K562 (cell line): ENCODE results near the gene HHIPL1. TPM values are rescaled to one million over a fixed set of nuclear protein-coding genes. Genes with fewer than 3 reads are reported as not detected.

ENCODE experiments used
- ATAC-seq: fragments of 200-7000 bp; cut with Tn5 transposase; 3 replicates; pipeline ENCODE4 v1.9.1; 2020; ENCODE audit warnings: moderate library complexity
- BruUV-seq: library from RNA; stranded (reverse); fragments of 400-500 nt; replicated peaks from 2 replicates; lab custom pipeline; 2021; lab: Mats Ljungman, UMichigan
- CTCF ChIA-PET: fragments of 300-600 bp; formaldehyde crosslinking; extraction: SDS; loops from one replicate; lab custom pipeline; 2021; ENCODE audit warnings: low intra/inter-chr PET ratio; lab: Yijun Ruan, JAX
- POLR2A ChIA-PET: fragments of 300-600, 350-650 bp; sonication (Branson Sonifier 250); formaldehyde crosslinking; extraction: SDS; loops from one replicate; lab custom pipeline; 2021; ENCODE audit warnings: antibody characterized with exemption, inconsistent platforms; lab: Yijun Ruan, JAX
- DNase-seq, 4 experiments: peaks; one replicate each; pipeline versions ENCODE4 v3.0.0 to v3.0.0-alpha.2; 2011 to 2018; ENCODE audit warnings: low spot score in 3 of 4, mixed read lengths in 3 of 4; ENCODE audit errors: extremely low read depth in 1 of 4
- FAIRE-seq: peaks from 2 replicates; lab custom pipeline; 2011; peaks lifted over from hg19 to GRCh38; lab: Jason Lieb, UNC
- H2AFZ ChIP-seq: 2 replicates; pipeline ENCODE4 v1.6.0; 2011; ENCODE audit warnings: low read depth, low read length, control low read depth, inconsistent platforms
- H3K27ac ChIP-seq: fragments of 200-600 bp; 3 replicates; pipeline ENCODE4 v1.8.0; 2011; ENCODE audit warnings: low read depth, mild to moderate bottlenecking, control low read depth, inconsistent platforms, low read length, moderate library complexity, mixed read lengths; ENCODE audit errors: extremely low read depth
- H3K27me3 ChIP-seq, 2 experiments: fragments of 300-600 bp in 1 of 2; 2 replicates in 1 of 2; 3 replicates in 1 of 2; pipeline versions ENCODE4 v1.6.0 to v1.8.0; 2011; ENCODE audit warnings: inconsistent platforms in 2 of 2, low read length in 2 of 2, mild to moderate bottlenecking in 1 of 2, mixed read lengths in 1 of 2, moderate library complexity in 1 of 2; ENCODE audit not compliant: control insufficient read depth in 2 of 2, insufficient read depth in 2 of 2
- H3K36me3 ChIP-seq: fragments of 300-600 bp; 3 replicates; pipeline ENCODE4 v1.8.0; 2011; ENCODE audit warnings: mild to moderate bottlenecking, low read length, inconsistent platforms; ENCODE audit not compliant: control insufficient read depth, insufficient read depth
- H3K4me1 ChIP-seq, 2 experiments: fragments of 200-600 bp in 1 of 2; replicated peaks in 1 of 2; 2 replicates in 1 of 2; 3 replicates in 1 of 2; pipeline versions ENCODE4 v1.5.1 to v1.8.0; 2011; ENCODE audit warnings: inconsistent platforms in 2 of 2, low read length in 2 of 2, mild to moderate bottlenecking in 1 of 2, mixed read lengths in 1 of 2, moderate library complexity in 1 of 2; ENCODE audit not compliant: control insufficient read depth in 2 of 2, insufficient read depth in 2 of 2
- H3K4me2 ChIP-seq: 2 replicates; pipeline ENCODE4 v1.6.1; 2011; ENCODE audit warnings: low read length, control low read depth, inconsistent platforms, mixed read lengths; ENCODE audit not compliant: insufficient read depth
- H3K4me3 ChIP-seq: fragments of 200-600 bp; sonication (generic), shearing (Covaris generic); 2 replicates; pipeline ENCODE4 v1.5.1; 2016; ENCODE audit warnings: control low read depth, inconsistent platforms
- H3K79me2 ChIP-seq: fragments of 200-600 bp; 3 replicates; pipeline ENCODE4 v1.8.0; 2011; ENCODE audit warnings: low read length, inconsistent platforms; ENCODE audit not compliant: control insufficient read depth, insufficient read depth
- H3K9ac ChIP-seq, 2 experiments: 2 replicates each; pipeline versions ENCODE4 v1.6.0 to v1.6.1; 2011; ENCODE audit warnings: low read depth in 2 of 2, low read length in 2 of 2, control low read depth in 1 of 2, inconsistent platforms in 1 of 2, mild to moderate bottlenecking in 1 of 2, mixed read lengths in 1 of 2; ENCODE audit not compliant: insufficient read depth in 1 of 2
- H3K9me1 ChIP-seq: one replicate; pipeline ENCODE4 v1.6.0; 2011; ENCODE audit warnings: inconsistent platforms, mild to moderate bottlenecking, low read length, moderate library complexity; ENCODE audit not compliant: control insufficient read depth, insufficient read depth
- H3K9me3 ChIP-seq: replicated peaks from 2 replicates; pipeline ENCODE4 v1.5.1; 2011; ENCODE audit warnings: low read depth, low read length, inconsistent platforms; ENCODE audit not compliant: control insufficient read depth, insufficient read depth
- H4K20me1 ChIP-seq: replicated peaks from 2 replicates; pipeline ENCODE4 v1.6.1; 2011; ENCODE audit warnings: low read length, inconsistent platforms, mixed read lengths; ENCODE audit not compliant: control insufficient read depth, insufficient read depth
- ASH1L ChIP-seq: fragments of 450-650 bp; IDR thresholded peaks from 2 replicates; pipeline ENCODE4 v1.6.1; 2018; ENCODE audit warnings: borderline replicate concordance, mild to moderate bottlenecking, low read depth; ENCODE audit not compliant: partially characterized antibody
- CBFA2T2 ChIP-seq: fragments of 450-650 bp; conservative IDR thresholded peaks from 2 replicates; pipeline ENCODE4 v1.6.1; 2017; ENCODE audit warnings: mild to moderate bottlenecking
- FOXK2 ChIP-seq, 2 experiments: fragments of 450-650 bp; IDR thresholded peaks in 1 of 2; conservative IDR thresholded peaks in 1 of 2; 2 replicates each; pipeline ENCODE4 v1.6.1; 2016; ENCODE audit warnings: low read depth in 2 of 2, mild to moderate bottlenecking in 1 of 2
- ILF3 ChIP-seq: fragments of 450-650 bp; IDR thresholded peaks from 2 replicates; pipeline ENCODE4 v1.6.1; 2018; ENCODE audit warnings: antibody characterized with exemption, mild to moderate bottlenecking, moderate library complexity, borderline replicate concordance
- NCOA4 ChIP-seq: fragments of 450-650 bp; IDR thresholded peaks from 2 replicates; pipeline ENCODE4 v1.6.1; 2018; ENCODE audit warnings: mild to moderate bottlenecking; ENCODE audit not compliant: partially characterized antibody
- NFIC ChIP-seq: fragments of 450-650 bp; IDR thresholded peaks from 2 replicates; pipeline ENCODE4 v1.6.1; 2017; ENCODE audit warnings: mild to moderate bottlenecking, inconsistent platforms
- TBP ChIP-seq: optimal IDR thresholded peaks from 2 replicates; pipeline ENCODE3; 2011; ENCODE audit warnings: low read depth, low read length, improper control_type of control experiment
- TCF3 ChIP-seq: sonication (generic); formaldehyde crosslinking; IDR thresholded peaks from 2 replicates; pipeline ENCODE4 v1.4.0; 2020; ENCODE audit warnings: mild to moderate bottlenecking, missing genetic modification reagents
- ZKSCAN1 ChIP-seq: fragments of 150-350 bp; IDR thresholded peaks from 2 replicates; pipeline ENCODE4 v1.6.1; 2016; ENCODE audit warnings: low read depth, low read length
- ZNF282 ChIP-seq: sonication (generic); formaldehyde crosslinking; IDR thresholded peaks from 2 replicates; pipeline ENCODE4 v1.8.1; 2023; ENCODE audit warnings: missing genetic modification reagents
- WGBS: fragments of 100-300 bp; shearing (Covaris generic); methylation state at CpG from one replicate; pipeline ENCODE4 v1.1.6; 2016; ENCODE audit warnings: low coverage, mixed read lengths; ENCODE audit not compliant: insufficient coverage; ENCODE audit errors: missing lambda C conversion rate; 5-methylcytosine and 5-hydroxymethylcytosine counted together
- in situ Hi-C: fragments of 300-500 bp; cut with MboI; formaldehyde crosslinking; loops from 4 replicates; pipeline ENCODE4 v1.15.0; 2018; ENCODE audit warnings: inconsistent platforms, mixed read lengths
- intact Hi-C: fragments of 100-400 bp; cut with micrococcal nuclease; formaldehyde crosslinking; loops from 2 replicates; pipeline ENCODE4 v1.14.2; 2022
- polyA plus RNA-seq, 8 experiments: library from polyadenylated mRNA; depleted of rRNA in 4 of 8; stranded (reverse) in 5 of 8; unstranded in 3 of 8; fragments of >200 nt; fragmentation: Nextera tagmentation in 2 of 8; fragmentation: Illumina TruSeq in 1 of 8; extraction: Ambion mirVana in 2 of 8; extraction: Trizol in 1 of 8; gene quantifications; 2 replicates each; pipeline versions ENCODE4 v1.2.1 to v1.2.3, GENCODE V29; 2011 to 2014; ENCODE audit warnings: inconsistent platforms in 1 of 8, missing spikeins in 1 of 8
- total RNA-seq, 7 experiments: library from RNA; depleted of rRNA in 6 of 7; stranded (reverse); fragments of >200 nt in 6 of 7; fragmentation: Illumina TruSeq in 2 of 7; extraction: Trizol in 2 of 7; gene quantifications; 2 replicates each; pipeline versions ENCODE4 v1.2.1 to v1.2.3, GENCODE V29; 2011 to 2021; ENCODE audit warnings: low replicate concordance in 1 of 7
- TF ChIP-seq, protein P1 (sequence below): IDR thresholded peaks from 3 replicates; pipeline ENCODE4 v1.6.1; 2011; ENCODE audit warnings: borderline replicate concordance, mild to moderate bottlenecking; ENCODE audit not compliant: insufficient read length, insufficient read depth
- TF ChIP-seq, protein P2 (sequence below): fragments of 200-800 bp; sonication (Bioruptor generic); IDR thresholded peaks from 2 replicates; pipeline ENCODE4 v1.6.1; 2017; ENCODE audit warnings: missing genetic modification characterization, missing compliant biosample characterization

HHIPL1 gene
- total and polyA plus RNA-seq, 9 of the 15 experiments (the other 6 are each of a cell fraction or from before 2014, with no cell fraction given), result not detected

DNA sequence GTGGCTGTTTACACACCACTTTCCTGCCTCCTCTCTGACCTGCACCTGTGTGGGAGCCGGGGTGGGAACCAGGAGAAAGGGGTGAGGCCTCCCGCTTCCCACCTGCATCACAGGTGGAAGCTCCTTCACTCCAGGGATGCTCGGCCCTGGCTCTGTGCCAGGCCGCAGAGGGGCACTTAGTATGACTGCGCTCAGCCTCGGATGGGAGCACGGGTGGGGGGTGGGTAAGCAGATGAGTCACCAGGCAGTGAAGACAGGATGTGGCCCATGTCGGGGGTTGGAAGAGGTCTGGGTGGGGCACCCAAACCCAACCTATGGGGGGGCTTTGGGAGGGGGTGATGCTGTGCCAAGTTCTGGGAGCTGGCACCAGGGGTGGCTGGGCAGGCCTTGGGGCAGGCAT lies 31.7 kb downstream of the HHIPL1 start:
- in situ Hi-C loops, result no loop called here
- CTCF ChIA-PET, result no interaction called here

More for the DNA sequence above, 31.7 kb downstream of the HHIPL1 start:
- FAIRE-seq (no peak), DNase-seq (no peak), ATAC-seq (no peak)
- no peak overlapping the region for H3K27ac ChIP-seq
- H3K9me3 ChIP-seq, result no peaks in the 10 kb centered on the region; the same call in 1 of the 2 replicates
- peaks cover 0 to 8% of the 10 kb centered on the region in 2 experiments; a peak in 3 of 5 replicates for H3K4me1 ChIP-seq
- H3K4me3 ChIP-seq, result no peak overlapping the region
- H3K9ac ChIP-seq, result no peak overlapping the region
- no TSS peak for BruUV-seq
- H3K36me3 ChIP-seq, result no peaks in the 10 kb centered on the region
- 5% methylated on average over 3 of the region's 8 CpGs for WGBS
- peaks cover 0 to 38% of the 10 kb centered on the region in 2 experiments; a peak in 3 of 5 replicates for H3K27me3 ChIP-seq
- H2AFZ ChIP-seq, result no peak overlapping the region
- H3K9me1 ChIP-seq, result no peaks in the 10 kb centered on the region
- POLR2A ChIA-PET, result no interaction called here
- H4K20me1 ChIP-seq, result no peaks in the 10 kb centered on the region
- intact Hi-C loops, result no loop called here
- H3K79me2 ChIP-seq, result no peaks in the 10 kb centered on the region
- no peak overlapping the region for H3K4me2 ChIP-seq
- TF ChIP-seq NCOA4, result no peak
- TF ChIP-seq, protein P1, sequence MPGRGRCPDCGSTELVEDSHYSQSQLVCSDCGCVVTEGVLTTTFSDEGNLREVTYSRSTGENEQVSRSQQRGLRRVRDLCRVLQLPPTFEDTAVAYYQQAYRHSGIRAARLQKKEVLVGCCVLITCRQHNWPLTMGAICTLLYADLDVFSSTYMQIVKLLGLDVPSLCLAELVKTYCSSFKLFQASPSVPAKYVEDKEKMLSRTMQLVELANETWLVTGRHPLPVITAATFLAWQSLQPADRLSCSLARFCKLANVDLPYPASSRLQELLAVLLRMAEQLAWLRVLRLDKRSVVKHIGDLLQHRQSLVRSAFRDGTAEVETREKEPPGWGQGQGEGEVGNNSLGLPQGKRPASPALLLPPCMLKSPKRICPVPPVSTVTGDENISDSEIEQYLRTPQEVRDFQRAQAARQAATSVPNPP, result no peak
- TF ChIP-seq, protein P2, sequence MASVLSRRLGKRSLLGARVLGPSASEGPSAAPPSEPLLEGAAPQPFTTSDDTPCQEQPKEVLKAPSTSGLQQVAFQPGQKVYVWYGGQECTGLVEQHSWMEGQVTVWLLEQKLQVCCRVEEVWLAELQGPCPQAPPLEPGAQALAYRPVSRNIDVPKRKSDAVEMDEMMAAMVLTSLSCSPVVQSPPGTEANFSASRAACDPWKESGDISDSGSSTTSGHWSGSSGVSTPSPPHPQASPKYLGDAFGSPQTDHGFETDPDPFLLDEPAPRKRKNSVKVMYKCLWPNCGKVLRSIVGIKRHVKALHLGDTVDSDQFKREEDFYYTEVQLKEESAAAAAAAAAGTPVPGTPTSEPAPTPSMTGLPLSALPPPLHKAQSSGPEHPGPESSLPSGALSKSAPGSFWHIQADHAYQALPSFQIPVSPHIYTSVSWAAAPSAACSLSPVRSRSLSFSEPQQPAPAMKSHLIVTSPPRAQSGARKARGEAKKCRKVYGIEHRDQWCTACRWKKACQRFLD (CRISPR knock-in tag), result no peak
- TF ChIP-seq TBP, result no peak
- TF ChIP-seq ASH1L, result no peak
- TF ChIP-seq NFIC, result peak; percentile 84
- TF ChIP-seq ZKSCAN1, result peak; percentile 72; the same call in 1 of the 2 replicates
- no peak for TF ChIP-seq ZNF282 (CRISPR knock-in tag)
- TF ChIP-seq ILF3, result no peak
- TF ChIP-seq TCF3 (CRISPR knock-in tag), result no peak
- no peak for TF ChIP-seq CBFA2T2
- no peak for TF ChIP-seq FOXK2 (conservative IDR thresholded peaks at IDR 0.05 in 1 of 2, IDR thresholded peaks at IDR 0.05 in 1 of 2; ENCODE audit: low read depth in 2 of 2)
